ENCODE results near the gene MAP6D1.
"Not testable (repeated sequence)": the region's sequence is repeated elsewhere in the genome, so short reads cannot be mapped to it uniquely, and the experiment has no call there.

Gene MAP6D1

GRCh38 chr3:183797996-183798395 is 27.4 kb downstream of the MAP6D1 start:
- DNase-seq (ENCODE audit: low spot score) = no peak
- in situ Hi-C loops (cut with MboI; ENCODE audit: low sequenced_read_pairs, unreplicated experiment) = no loop called here
- no peak for TF ChIP-seq CTCF (IDR thresholded peaks at IDR 0.05; ENCODE audit: borderline replicate concordance, control extremely low read depth, extremely low read depth, insufficient read depth, missing control alignments)

- no peak for TF ChIP-seq CTCF (IDR thresholded peaks at IDR 0.05; ENCODE audit: borderline replicate concordance, control extremely low read depth, extremely low read depth, insufficient read depth, missing control alignments)
- in situ Hi-C loops (cut with MboI; ENCODE audit: low sequenced_read_pairs, unreplicated experiment) = no loop called here
- DNase-seq (ENCODE audit: low spot score) = no peak
Observed at GRCh38 chr3:183796372-183796771, 29.0 kb downstream of the MAP6D1 start.

- in situ Hi-C loops (cut with MboI; ENCODE audit: low sequenced_read_pairs, unreplicated experiment) = no loop called here
- DNase-seq (ENCODE audit: low spot score) = no peak
- no peak for TF ChIP-seq CTCF (IDR thresholded peaks at IDR 0.05; ENCODE audit: borderline replicate concordance, control extremely low read depth, extremely low read depth, insufficient read depth, missing control alignments)
Observed at GRCh38 chr3:183794452-183794851, 30.9 kb downstream of the MAP6D1 start.

- no peak for TF ChIP-seq CTCF (IDR thresholded peaks at IDR 0.05; ENCODE audit: borderline replicate concordance, control extremely low read depth, extremely low read depth, insufficient read depth, missing control alignments)
- DNase-seq (ENCODE audit: low spot score) = no peak
- in situ Hi-C loops (cut with MboI; ENCODE audit: low sequenced_read_pairs, unreplicated experiment) = no loop called here
Observed at GRCh38 chr3:183792976-183793375, 32.4 kb downstream of the MAP6D1 start.

- in situ Hi-C loops (cut with MboI; ENCODE audit: low sequenced_read_pairs, unreplicated experiment) = no loop called here
- TF ChIP-seq CTCF (IDR thresholded peaks at IDR 0.05; ENCODE audit: borderline replicate concordance, control extremely low read depth, extremely low read depth, insufficient read depth, missing control alignments) = no peak
- no peak for DNase-seq (ENCODE audit: low spot score)
Observed at GRCh38 chr3:183790700-183791099, 34.7 kb downstream of the MAP6D1 start.

- no peak for TF ChIP-seq CTCF (IDR thresholded peaks at IDR 0.05; ENCODE audit: borderline replicate concordance, control extremely low read depth, extremely low read depth, insufficient read depth, missing control alignments)
- no peak for DNase-seq (ENCODE audit: low spot score)
- in situ Hi-C loops (cut with MboI; ENCODE audit: low sequenced_read_pairs, unreplicated experiment) = no loop called here
Observed at GRCh38 chr3:183789826-183790225, 35.6 kb downstream of the MAP6D1 start.

GRCh38 chr3:183784503-183784902 is 40.9 kb downstream of the MAP6D1 start:
- DNase-seq (ENCODE audit: low spot score); in situ Hi-C loops (cut with MboI; ENCODE audit: low sequenced_read_pairs, unreplicated experiment): not testable (repeated sequence)
